GM12892 (cell line): ENCODE data around the gene CDC42SE2. TPM values are rescaled to one million over a fixed set of nuclear protein-coding genes. Genes with fewer than 3 reads are reported as not detected.

ENCODE experiments used
- DNase-seq: peaks from one replicate; pipeline ENCODE4 v3.0.0; 2011; ENCODE audit not compliant: insufficient read length
- FAIRE-seq: peaks from 2 replicates; lab custom pipeline; 2011; peaks lifted over from hg19 to GRCh38; lab: Jason Lieb, UNC
- POLR2A ChIP-seq: IDR thresholded peaks from 2 replicates; pipeline ENCODE4 v1.6.1; 2011; ENCODE audit warnings: low read depth, low read length, control low read depth
- POLR2AphosphoS5 ChIP-seq: IDR thresholded peaks from 2 replicates; pipeline ENCODE4 v1.6.1; 2011; ENCODE audit warnings: low read depth, low read length, control low read depth
- TAF1 ChIP-seq: IDR thresholded peaks from 2 replicates; pipeline ENCODE4 v1.6.1; 2011; ENCODE audit warnings: low read depth, mild to moderate bottlenecking, control low read depth, low read length, borderline replicate concordance
- polyA plus RNA-seq: library from polyadenylated mRNA; unstranded; fragments of >200 nt; gene quantifications from one replicate; pipeline ENCODE4 v1.2.1, GENCODE V29; 2012; ENCODE audit warnings: missing spikeins, inconsistent platforms; ENCODE audit not compliant: missing spikeins

Gene CDC42SE2, protein sequence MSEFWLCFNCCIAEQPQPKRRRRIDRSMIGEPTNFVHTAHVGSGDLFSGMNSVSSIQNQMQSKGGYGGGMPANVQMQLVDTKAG
- 86.3 TPM for polyA plus RNA-seq

DNA sequence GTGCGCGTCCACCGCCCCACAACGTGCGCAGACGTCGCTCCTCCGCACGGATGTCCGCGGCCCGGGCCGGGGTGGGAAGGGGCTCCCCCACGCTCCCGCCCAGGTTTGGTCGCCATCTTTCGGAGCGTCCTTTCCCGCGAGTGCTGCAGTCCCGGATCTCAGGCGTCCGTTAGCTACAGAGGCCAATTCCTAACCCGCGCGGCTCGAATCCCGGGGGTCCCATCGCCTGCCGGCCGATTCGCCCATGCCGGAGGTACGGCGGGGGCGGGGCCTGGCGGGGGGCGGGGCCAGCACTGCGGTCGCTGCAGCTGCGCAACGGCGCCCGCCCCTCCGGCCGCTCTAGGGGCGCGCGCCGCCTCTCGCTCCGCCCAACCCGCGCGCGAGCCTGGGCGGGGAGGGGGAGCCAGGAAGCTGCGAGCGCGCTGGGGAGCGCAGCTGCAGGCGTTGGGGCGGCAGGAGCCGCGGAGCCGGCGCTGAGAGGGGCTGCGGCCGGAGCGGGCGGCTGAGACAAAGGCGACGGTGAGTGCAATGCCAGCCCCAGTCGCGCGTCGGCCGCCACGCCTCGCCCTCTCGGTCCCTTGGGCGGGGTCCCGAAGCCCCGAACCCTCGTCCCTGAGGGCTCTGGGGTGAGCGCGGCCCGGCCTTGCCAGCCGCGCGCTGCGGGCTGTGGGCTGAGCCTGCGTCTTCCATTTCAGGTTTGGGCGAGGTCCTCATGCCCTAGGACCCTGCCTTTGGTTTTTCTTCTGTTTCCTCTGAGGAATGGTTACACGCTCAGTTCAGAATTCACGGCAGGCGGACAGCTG, at the start of gene CDC42SE2:
TSS of gene CDC42SE2 (plus strand) at position 406 of the 803 bp plus-strand sequence. CDS start 95,441 bp downstream, outside the sequence.
- TF ChIP-seq POLR2AphosphoS5 (peak; percentile 89), POLR2A (peak; percentile 94), TAF1 (peak; percentile 79)
- peak; percentile 77 for DNase-seq
- FAIRE-seq, result peak; percentile 93

DNA sequence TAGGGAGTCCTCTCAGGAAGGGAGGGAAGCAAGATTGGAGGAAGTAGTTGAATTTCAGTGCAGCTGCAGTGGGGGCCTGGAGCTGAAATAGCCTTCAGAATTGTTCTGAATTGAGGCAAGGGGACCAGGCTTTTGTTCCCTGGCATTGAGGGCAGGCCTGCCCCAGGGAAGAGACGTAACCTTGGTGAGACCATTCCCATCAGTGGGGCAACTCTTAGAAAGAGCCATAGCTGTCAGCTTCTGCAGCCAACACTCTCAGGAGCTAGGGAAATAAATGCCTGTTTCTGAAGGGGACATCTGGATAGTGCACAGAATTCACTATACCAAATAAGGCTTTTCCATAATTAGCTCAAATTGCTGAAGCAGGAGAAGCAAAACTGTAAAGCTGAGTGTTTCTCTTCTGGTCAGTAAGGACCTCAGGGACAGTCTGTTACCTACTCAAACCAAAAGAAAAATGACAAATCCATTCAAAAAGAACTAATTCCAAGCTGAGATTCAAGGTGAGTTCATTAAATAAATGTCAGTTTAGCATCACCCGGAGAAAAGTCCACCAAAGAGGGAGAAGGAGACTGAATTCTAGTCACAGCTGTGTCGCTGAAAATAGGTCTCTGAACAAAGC, 49.1 kb upstream of the CDC42SE2 start:
- TF ChIP-seq TAF1 (no peak), POLR2A (no peak), POLR2AphosphoS5 (no peak)
- FAIRE-seq (no peak), DNase-seq (no peak)

DNA sequence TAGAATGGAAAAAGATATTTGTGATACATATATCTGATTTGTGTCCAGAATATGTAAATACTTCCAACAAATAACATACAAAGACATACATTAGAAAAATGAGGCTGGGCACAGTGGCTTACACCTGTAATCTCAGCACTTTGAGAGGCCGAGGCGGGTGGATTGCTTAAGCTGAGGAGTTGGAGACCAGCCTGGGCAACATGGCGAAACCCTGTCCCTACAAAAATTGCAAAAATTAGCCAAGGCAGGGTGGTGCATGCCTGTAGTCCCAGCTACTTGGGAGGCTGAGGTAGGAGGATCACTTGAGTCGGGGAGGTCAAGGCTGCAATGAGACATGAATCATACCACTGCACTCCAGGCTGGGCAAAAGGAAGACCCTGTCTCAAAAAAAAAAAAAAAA, 46.1 kb upstream of the CDC42SE2 start:
- no peak for TF ChIP-seq POLR2AphosphoS5
- no peak for TF ChIP-seq TAF1
- TF ChIP-seq POLR2A, result no peak
- DNase-seq, result no peak
- no peak for FAIRE-seq

DNA sequence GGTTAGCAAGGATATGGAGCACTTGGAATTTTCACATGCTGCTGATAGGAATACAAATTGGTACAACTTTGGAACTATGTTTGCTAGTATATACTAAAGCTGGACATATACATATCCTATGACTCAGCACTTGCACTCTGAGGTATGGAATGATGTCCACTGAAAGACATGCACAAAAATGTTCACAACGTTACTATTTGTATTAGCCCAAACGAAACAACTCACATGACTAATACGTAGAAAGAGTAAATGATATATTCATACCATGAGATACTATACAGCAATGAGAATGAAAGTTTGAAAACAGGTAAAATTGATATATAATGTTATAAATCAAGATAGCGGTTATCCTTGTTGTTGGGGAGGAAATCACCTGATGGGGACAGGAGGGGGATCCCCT, 45.5 kb upstream of the CDC42SE2 start:
- TF ChIP-seq POLR2AphosphoS5, result no peak
- no peak for TF ChIP-seq POLR2A
- TF ChIP-seq TAF1, result no peak
- DNase-seq (no peak), FAIRE-seq (peak; percentile 78)

DNA sequence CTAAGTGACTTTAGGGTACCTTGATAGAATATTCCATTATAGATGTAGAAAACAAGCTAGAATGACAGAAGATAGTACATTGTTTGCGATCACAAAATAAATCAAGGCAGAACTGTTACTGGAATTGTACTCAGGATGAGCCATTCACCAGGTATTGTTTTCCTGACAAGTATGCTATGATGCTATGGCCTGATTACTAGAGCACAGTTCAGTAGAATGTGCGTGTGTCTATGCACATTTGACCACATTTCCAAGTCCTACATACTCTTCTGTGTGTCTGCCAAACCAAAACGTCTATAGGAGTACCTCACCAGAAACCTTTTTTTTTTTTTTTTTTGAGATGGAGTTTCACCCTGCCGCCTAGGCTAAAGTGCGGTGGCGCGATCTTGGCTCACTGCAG, 43.3 kb upstream of the CDC42SE2 start:
- TF ChIP-seq TAF1 (no peak), POLR2A (no peak), POLR2AphosphoS5 (no peak)
- FAIRE-seq (no peak), DNase-seq (no peak)

DNA sequence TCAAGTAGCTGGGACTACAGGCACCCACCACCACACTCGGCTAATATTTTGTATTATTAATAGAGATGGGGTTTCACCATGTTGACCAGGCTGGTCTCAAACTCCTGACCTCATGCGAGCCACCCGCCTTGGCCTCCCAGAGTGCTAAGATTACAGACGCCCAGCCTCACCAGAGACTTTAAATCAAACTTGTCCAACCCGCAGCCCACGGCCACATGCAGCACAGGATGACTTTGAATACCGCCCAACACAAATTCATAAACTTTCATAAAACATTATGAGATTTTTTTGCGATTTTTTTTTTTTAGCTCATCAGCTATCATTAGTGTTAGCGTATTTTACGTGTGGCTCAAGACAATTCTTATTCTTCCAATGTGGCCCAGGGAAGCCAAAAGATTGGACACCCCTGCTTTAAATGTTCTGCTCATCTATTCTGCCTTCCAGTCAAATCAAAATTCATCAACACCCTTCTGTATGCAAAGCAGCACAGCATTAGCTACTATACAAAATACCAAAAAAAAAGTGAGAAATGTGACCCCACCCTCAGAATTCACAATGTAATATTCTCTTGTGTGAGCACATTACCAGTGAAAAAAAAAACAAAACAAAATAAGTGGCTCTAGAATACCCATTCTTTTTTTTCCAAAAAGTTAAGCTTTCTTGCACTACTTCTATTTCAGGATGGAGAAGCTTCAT, 42.7 kb upstream of the CDC42SE2 start:
- no peak for TF ChIP-seq TAF1
- TF ChIP-seq POLR2AphosphoS5, result no peak
- TF ChIP-seq POLR2A, result no peak
- FAIRE-seq (no peak), DNase-seq (no peak)

DNA sequence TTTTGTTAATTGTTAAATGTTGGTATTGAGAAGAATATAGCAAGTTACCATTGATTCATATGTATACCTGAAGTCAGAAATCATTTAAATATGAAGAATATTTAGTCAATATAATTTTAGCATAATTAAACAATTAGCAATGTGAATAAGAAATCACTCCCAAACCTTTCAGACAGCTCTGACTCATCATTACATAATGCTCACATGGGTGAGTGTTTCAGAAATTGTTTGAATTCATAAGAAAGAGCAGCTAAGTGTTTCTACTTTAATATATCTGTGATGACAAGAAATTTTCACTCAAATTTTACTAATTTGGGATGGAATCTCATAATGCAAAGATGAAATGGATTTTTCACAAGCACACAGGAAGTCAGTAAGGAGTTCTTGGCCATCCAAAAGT, 42.0 kb upstream of the CDC42SE2 start:
- no peak for DNase-seq
- FAIRE-seq, result no peak
- TF ChIP-seq POLR2A, result no peak
- no peak for TF ChIP-seq TAF1
- no peak for TF ChIP-seq POLR2AphosphoS5

DNA sequence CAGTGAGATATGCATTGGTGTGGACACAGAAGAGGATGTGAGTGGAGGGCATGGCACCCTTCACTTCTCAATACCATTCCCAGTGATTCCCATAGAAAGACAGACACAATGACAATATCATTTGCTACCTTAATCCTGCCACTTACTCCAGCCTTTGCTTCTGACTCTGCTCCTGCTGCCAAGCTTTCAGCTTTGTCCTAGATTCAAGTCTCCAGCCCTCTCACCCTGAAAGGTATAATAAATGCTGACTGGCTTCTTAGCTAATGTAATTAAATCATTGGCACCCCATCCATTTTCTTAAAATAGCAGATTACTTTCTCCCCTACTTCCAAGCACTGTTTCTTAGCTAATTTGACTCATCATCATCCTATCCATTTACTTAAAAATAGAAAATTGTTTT, 41.1 kb upstream of the CDC42SE2 start:
- TF ChIP-seq TAF1 (no peak), POLR2AphosphoS5 (no peak), POLR2A (no peak)
- peak; percentile 57 for FAIRE-seq
- DNase-seq, result no peak

DNA sequence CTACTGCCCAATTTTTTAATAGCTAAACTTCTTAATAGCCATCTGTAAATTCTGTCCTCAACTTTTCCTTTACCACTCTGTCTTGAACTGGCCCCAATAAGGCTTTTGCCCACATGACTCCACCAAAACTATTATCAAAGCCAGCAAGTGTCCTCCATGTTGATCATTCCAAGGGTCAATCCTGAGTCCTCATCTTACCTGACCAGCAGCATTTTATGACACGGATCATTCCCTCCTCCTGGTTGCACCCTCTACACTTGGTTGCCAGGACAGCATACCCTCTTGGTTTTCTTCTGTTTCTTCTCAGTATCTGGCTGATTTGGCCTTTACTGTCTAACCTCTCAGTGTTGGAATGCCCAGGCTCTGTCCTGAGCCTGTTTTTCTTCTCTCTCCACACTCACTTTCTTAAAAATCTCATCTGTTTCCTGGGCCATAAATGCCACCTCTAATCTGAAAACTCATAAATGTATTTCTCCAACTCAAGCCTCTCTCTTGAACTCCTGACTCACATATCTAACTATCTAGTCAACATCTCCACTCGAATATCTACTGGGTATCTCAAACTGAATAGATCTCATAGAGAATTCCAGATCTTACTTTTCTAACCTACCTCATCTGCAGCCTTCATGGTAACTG, 40.0 kb upstream of the CDC42SE2 start:
- TF ChIP-seq POLR2A, result no peak
- TF ChIP-seq POLR2AphosphoS5, result no peak
- TF ChIP-seq TAF1, result no peak
- FAIRE-seq (peak; percentile 78), DNase-seq (no peak)

DNA sequence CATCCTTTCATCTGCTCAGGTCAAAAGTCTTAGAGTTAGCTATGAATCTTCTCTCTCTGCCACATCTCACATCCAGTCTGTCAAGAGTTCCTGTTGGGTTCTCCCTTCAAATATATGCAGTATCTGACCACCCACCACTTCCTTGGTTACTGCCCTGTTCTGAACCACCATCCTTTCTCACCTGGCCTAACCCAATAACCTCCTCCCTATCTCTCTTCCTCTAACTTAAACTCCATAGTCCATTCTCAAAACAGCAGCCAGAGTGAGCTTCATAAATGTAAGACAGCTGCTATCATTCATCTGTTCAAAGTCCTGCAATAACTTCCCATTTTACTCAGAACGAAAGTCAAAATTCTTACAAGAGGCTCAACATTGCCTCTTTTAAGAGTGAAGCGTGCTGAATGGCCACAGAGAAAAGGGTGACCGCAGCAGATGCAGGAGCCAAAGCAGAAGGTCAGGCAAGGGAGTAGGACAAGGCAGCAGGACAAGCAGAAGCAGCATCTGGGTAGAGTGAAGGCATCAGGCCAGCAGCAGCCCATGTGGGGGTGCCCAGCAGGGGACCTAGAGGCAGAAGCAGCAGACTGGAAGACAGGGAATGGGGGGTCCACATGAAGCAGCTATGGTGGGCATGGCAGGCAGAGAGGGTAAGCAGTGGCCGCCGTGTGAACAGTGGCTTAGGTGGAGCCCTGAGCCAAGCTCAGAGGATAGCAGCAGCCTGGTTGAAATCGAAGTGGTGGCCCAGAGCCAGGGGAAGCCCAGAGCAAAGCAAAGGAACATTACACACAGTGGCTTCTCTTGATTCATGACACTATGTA, 39.3 kb upstream of the CDC42SE2 start:
- TF ChIP-seq TAF1 (no peak), POLR2A (peak; percentile 58), POLR2AphosphoS5 (peak; percentile 37; the same call in 1 of the 2 replicates)
- FAIRE-seq (peak; percentile 89), DNase-seq (no peak)
